NCI-H2107 treated with DMSO at 0.1 percent for 48 hours (cell line): Measurements from ENCODE around the gene ZNF581.

Source experiments
- DNase-seq: peaks from one replicate; lab custom pipeline; 2025; ENCODE audit not compliant: unreplicated experiment; lab: John Stamatoyannopoulos, UW

Gene ZNF581

DNA sequence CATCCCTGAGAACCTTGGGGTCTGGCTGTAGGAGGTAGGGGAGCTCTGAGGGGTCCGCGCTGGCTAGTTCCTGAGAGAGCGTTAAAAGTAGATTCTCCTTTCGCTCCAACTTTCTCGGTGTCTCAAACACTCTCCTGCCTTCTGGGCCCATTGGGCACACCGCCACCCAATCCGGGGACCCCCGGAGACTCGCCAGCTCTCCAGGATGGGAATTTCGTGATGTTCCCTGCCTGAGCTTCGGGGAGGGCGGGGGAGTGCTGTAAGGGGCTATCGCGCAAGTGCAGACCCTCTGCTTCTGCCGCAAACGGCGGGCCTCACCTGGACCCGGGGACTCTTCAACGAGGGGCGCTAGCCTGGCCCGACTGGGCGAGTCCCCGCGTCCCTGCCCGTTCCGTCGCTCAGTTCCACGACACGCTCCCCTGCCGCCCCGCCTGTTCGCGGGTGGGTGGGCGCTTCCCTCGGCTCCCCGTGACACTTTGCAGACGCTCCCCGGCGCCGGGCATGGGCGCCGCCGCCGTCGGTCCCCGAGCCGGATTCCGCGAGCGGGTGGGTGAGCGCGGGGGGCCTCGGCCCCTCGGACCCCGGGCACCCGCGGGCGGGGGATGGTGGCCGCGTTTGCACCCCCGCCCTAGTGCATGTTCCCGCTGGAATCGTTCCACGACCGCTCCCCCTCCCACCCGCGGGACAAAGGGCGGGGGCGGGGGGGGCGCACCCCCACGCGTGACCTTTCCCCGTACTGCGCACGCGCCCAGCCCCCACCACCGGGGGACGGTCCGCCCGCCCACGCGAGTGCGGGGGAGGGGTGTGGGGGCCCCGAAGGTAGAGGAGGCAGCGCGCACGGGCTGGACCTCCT is 4.5 kb downstream of the ZNF581 start, which contains the start of gene CCDC106:
Gene CCDC106 (plus strand): TSS at position 481 of the 853 bp plus-strand sequence. CDS start 835 bp downstream, outside the sequence.
- DNase-seq, result peak; percentile 39

DNA sequence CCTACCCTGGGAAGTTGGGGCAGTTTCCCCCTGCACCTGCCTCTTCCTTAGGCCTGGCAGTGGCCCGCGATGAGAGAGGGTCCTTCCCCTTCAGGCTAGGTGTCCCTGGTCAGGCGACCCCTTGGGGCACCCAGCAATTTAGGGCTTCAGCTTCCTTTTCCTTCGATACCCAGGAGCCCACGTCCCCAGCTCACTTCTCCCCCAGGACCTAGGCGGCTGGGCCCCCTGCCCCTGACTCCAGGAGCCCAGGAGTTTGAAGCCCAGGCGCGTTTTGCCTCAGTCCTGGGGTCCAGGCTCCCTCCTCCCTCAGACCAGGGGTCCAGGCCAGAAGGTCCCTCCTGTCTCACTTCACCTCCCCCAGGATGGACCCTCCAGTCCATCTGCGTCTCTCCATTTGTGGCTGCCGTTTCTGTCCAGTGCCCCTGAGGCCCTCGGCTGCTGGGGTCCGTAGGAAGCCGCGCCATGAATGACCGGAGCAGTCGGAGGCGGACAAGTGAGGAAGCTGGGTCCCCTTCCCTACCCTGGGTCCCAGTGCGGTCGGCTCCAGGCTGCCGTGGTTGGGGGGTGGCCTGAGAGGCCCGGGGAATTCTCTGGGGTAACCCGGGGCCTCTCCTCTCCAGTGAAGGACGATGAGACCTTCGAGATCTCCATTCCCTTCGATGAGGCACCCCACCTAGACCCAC is 5.3 kb downstream of the ZNF581 start:
- DNase-seq, result no peak

GRCh38 chr19:55649268-55650125 is 6.0 kb downstream of the ZNF581 start:
- DNase-seq, result no peak

- no peak for DNase-seq
Measured at GRCh38 chr19:55650126-55650557, 6.7 kb downstream of the ZNF581 start.

DNA sequence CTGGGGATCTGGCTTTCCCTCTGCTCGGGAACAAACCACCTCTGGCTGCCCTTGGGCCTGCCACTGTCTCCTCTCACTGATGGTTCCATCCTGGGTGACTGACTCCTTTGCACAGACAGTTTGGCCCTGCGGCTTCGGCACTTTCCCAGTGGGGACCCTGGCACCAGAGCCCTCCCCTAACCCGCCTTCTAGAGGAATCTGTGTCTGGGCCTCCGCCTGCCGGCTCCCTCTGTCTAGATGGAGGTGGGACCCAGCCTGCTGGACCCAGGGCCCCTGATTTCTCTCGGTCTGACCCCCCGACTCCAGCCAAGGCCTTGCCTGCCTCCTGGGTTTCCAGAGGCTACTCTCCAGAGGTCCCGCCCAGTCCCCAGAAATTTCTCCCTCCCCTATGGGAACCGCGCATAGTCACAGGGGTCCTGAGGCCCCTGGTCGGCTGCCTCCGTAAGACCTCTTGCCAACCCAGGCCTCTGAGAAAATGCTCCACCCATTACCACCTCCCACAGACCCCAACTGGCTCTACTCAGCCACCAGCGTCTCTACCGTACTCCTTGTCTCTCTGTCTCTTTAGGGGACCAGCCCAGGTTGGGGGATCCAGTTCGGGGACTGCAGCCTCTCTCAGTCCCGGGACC is 7.3 kb downstream of the ZNF581 start:
- DNase-seq, result no peak

DNA sequence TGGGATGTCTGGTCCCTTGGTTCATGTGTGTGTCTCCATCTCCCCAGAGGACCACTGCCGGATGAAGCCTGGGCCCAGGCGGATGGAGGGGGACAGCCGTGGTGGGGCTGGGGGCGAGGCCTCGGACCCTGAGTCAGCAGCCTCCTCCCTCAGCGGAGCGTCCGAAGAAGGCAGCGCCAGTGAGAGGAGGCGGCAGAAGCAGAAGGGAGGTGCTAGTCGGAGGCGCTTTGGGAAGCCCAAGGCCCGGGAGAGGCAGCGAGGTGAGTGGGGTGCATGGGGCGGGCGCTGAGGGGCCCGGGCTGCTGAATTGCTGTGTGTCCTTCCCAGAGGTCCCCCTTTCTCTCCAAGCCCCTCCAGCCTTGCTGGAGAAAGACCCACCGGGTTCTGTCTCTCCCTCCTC is 7.8 kb downstream of the ZNF581 start:
- no peak for DNase-seq

DNA sequence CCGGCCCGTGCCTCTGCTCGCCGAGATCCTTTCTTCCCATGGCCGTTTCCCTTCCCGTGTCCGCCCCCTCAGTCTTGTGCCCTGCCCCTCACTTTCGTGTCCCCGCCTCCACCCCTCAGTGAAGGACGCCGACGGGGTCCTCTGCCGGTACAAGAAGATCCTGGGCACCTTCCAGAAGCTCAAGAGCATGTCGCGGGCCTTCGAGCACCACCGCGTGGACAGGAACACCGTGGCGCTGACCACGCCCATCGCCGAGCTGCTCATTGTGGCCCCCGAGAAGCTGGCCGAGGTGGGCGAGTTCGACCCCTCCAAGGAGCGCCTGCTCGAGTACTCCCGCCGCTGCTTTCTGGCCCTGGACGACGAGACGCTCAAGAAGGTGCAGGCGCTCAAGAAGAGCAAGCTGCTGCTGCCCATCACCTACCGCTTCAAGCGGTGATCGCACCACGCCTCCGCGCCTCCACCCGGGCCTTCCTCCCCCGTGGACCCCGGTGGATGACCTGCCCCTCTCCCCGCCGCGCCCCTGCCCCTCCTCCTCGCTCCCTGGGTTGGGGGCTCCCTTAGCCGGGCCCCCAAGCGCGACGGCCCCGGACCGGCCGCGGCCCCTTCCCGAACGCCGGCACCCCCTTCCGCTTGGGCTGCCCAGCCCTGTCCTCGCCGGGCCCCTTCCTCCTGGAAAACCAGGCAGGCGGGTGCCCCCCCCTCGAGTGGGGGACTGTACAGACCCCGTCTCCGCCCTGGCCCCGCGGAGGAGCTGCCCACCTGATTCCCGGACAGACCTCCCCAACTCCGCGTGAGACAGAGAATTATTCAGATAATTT is 9.1 kb downstream of the ZNF581 start:
- DNase-seq, result no peak

GRCh38 chr19:55653651-55654322 is 10.3 kb downstream of the ZNF581 start:
- peak; percentile 95 for DNase-seq

GRCh38 chr19:55654323-55654867 is 10.9 kb downstream of the ZNF581 start:
- DNase-seq, result peak; percentile 94

DNA sequence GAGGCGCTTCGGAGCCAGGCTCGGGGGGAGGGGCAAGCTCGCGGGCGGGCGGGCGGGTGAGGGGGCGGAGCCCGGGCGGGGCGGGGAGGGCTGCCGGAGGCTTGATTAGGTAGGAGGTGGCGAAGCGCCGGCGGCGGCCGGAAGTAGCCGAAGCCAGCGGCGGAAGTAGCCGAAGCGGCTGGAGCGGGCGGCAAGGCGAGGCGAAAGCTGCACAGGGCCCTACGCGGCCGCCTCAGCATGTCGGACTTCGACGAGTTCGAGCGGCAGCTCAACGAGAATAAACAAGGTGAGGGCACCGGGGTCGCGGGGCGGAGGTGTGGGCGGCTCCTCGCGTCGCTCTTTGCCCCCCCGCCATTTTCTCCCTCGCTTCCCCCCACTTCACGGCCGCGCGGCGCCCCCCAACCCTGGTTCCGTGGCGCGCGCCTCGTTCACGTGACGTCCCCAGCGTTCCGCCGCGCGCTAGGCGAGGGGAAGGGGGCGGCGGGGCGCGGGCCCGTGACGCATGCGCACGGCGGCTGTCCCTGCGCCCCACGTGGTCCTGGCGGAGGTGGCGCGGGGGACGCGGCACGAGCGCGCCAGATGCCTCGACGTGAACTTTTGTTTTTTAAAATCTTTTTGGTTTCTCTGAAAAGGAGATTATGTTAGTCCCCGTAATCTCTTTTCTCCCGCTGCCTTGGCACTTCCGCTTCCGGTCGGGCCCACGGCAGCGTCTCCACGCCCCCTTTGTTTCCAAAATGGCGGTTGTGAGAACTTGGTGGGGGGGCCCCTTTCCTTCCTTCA is 11.6 kb downstream of the ZNF581 start, which contains the start of gene U2AF2:
Gene U2AF2 (plus strand): TSS at position 168 of the 780 bp plus-strand sequence. CDS start 70 bp downstream, at position 238.
- DNase-seq, result peak; percentile 52

- DNase-seq, result no peak
Measured at GRCh38 chr19:55655648-55656040, 12.2 kb downstream of the ZNF581 start.

GRCh38 chr19:55656552-55656951 is 13.1 kb downstream of the ZNF581 start:
- no peak for DNase-seq

GRCh38 chr19:55656988-55657747 is 13.7 kb downstream of the ZNF581 start:
- DNase-seq, result peak; percentile 53

DNA sequence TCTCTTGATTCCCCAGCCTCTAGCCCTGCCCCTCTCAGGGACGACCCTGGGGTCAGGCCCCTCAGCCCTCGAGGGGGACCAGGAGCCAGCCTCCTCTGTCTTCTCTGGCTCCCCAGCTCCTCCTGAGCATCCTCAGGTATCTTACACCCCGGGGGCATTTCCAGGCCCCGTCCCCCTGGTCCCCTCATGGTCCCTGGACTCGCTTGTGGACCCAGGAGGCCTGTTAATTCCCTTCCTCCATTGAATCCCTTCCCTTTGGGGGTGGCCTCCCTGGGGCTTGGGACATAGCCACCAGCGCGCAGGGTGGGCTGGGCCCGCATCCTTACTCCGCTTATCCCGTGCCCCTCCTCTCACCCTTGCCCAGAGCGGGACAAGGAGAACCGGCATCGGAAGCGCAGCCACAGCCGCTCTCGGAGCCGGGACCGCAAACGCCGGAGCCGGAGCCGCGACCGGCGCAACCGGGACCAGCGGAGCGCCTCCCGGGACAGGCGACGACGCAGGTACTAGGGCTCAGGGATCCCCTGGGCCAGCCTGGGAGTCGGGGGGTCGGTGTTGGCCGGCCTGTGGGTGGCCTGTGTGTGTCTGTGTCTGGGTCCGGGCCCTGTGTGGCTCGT is 15.5 kb downstream of the ZNF581 start:
- no peak for DNase-seq

DNA sequence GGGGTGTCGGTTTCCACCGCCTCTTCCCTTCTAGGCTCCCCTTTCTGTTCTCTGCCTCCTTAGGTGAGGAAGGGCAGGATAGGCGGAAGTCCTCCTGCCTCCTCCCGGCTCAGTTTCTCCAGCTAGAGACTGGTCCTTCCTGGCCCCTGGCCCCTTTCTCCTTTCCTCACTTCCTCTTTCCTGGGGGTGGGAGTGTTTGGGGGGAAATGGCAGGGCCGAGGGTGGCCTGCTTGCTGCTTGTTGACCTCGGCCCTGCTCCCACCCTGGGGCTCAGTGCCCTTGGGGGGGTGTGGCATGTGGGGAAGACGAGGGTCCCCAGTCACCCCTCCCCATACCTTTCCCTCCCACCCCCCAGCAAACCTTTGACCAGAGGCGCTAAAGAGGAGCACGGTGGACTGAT is 16.4 kb downstream of the ZNF581 start:
- no peak for DNase-seq

DNA sequence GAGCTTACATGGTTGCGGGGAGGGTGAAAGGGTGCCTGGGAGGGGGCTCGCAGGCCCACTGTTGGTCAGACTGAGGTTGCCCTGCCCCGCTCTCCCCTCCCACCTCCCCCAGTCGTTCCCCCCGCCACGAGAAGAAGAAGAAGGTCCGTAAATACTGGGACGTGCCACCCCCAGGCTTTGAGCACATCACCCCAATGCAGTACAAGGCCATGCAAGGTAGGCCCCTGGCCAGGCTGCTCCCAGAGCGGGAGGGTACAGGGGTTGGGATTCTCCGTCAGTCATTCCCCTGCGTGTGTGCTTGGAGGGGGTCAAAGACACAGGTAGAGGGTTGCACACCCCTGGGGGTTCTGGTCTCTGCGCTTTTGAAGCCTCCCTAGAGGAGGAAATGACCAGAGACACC is 17.0 kb downstream of the ZNF581 start:
- DNase-seq, result no peak

GRCh38 chr19:55660991-55661390 is 17.5 kb downstream of the ZNF581 start:
- no peak for DNase-seq
